Stimulated activated CD8-positive, alpha-beta memory T cell treated with anti-CD3 and anti-CD28 coated beads, Interleukin-2, amount 100 ng/mL, for 48 hours (primary cell): ENCODE measurements around the gene OSBP2.
"Not testable (repeated sequence)": the region's sequence is repeated elsewhere in the genome, so short reads cannot be mapped to it uniquely, and the experiment has no call there.

Experiments
- DNase-seq, 2 donors: peaks; one replicate each; pipeline ENCODE4 v3.0.0-alpha.2; 2020; ENCODE audit warnings: low read depth in 2 of 2

OSBP2 gene

GRCh38 chr22:30694640-30695350, at the start of gene OSBP2:
Gene OSBP2 (plus strand): TSS chr22:30694874. CDS start chr22:30694910, 36 bp downstream.
- DNase-seq, result peak in 1 of 2 donors; percentile 12

DNA sequence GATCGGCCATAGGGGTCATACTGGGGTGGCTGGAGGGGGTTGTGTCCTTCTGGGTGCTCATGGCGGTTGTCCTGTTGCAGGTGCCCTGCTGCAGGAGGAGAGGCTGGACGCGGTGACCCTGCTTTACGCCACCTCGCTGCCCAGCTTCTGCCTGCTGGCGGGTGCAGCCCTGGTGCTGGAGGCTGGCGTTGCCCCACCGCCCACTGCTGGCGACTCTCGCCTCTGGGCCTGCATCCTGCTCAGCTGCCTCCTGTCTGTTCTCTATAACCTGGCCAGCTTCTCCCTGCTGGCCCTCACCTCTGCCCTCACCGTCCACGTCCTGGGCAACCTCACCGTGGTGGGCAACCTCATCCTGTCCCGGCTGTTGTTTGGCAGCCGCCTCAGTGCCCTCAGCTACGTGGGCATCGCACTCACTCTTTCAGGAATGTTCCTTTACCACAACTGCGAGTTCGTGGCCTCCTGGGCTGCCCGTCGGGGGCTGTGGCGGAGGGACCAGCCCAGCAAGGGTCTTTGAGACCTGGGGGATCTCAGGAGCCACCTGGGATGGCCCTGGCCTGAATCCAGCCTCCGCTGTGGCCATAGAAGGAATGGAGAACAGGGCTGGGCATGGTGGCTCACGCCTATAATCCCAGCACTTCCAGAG, 48.0 kb upstream of the OSBP2 start:
- no peak for DNase-seq

DNA sequence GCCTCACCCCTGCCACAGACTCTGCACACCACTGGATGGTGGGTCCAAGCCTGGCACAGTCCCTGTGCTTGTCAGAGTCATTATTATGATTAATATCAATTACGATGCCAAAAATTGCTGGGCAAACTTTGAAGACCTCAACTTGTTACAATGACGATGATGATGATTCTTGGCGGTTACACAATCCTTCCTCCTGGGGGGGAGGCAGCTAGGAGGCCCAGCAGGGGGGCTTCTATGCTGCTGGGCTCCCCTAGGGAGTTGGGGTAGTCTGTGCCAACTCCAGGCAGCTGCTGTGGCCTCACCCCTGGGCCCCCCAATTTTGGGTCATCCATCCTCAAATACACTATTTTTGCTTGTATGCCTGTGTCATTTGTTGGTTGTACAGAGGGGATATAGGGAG, 47.1 kb upstream of the OSBP2 start:
- DNase-seq, result no peak

GRCh38 chr22:30648825-30649224, 45.8 kb upstream of the OSBP2 start:
- no peak for DNase-seq

- DNase-seq, result peak; percentile 81 to 82
Observed at GRCh38 chr22:30649430-30650007, 45.2 kb upstream of the OSBP2 start.

DNA sequence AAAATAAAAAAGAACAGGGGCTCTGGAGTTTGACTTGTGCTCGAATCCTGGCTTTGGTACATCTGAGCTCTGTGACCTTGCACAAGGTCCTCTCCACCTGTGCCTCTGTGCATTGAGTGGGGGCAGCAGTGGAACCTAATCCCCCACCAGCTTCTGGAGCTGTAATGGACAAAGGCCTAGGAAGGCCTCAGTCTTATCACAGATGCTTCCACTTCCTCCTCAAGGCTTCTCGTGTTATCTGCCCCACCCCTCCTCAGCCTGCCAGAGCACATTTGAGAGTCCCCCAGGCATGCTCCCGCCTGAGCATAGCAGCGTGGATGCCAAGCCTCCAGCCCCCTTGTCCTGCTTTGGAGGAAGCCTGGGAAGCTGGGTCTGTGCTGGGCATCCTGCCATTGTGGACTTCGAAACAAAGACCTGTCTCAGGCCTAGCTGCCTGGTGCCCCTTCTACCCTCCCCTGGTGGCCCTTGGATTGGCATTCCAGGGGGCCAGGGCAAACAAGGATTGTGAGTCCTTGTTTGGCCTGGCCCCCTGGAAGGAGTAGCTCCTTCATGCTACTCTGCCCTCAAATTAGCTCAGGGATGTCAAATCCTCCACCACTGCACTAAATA, 44.1 kb upstream of the OSBP2 start:
- no peak for DNase-seq

DNA sequence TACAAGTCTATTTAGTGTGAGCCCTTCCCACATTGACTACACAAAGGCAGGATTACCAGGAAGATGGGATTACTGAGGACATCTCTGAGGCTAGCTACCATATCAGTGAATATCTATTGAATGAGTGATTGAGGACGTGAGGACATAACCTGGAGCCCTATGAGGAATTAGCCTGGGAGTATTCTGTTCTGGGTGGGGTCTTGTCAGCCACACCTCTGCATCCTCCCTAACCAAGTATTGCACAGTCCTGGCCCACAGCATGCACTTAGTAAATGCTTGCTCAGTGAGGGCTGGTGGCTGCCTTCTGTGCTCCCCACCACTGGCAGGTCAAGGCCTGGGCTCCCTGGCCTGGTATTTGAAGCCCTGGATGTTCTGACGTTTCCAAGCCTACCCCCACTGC, 41.8 kb upstream of the OSBP2 start:
- DNase-seq, result no peak

- no peak for DNase-seq
Observed at GRCh38 chr22:30654361-30654760, 40.3 kb upstream of the OSBP2 start.

GRCh38 chr22:30655532-30655931, 39.1 kb upstream of the OSBP2 start:
- no peak for DNase-seq

- no peak for DNase-seq
Observed at GRCh38 chr22:30662040-30662439, 32.6 kb upstream of the OSBP2 start.

GRCh38 chr22:30664798-30665197, 29.9 kb upstream of the OSBP2 start:
- DNase-seq, result no peak

- no peak for DNase-seq
Observed at GRCh38 chr22:30665266-30665665, 29.4 kb upstream of the OSBP2 start.

- no peak for DNase-seq
Observed at GRCh38 chr22:30665786-30666185, 28.9 kb upstream of the OSBP2 start.

- no peak for DNase-seq
Observed at GRCh38 chr22:30667107-30667493, 27.6 kb upstream of the OSBP2 start.

- peak; percentile 93 to 96 for DNase-seq
Observed at GRCh38 chr22:30667494-30668385, 26.9 kb upstream of the OSBP2 start, which contains the start of gene DUSP18. Gene DUSP18 (minus strand): TSS chr22:30667875. CDS start chr22:30664003, 3,872 bp downstream.

DNA sequence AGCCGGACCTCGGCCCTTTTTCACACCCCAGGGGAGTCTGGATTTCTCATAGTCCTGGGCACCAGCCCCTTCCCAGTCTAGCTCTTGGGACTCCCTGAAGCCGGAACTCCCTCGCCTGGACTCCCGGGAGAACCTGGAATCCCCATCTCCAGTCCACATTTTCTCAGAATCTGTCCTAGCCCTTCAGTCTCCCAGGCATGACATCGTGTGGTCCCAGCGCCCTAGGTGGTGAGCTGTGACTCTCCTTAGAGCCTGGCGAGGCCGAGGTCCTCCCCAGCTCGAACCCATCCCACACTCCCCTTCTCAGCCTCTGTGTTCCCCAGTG, 26.3 kb upstream of the OSBP2 start:
- DNase-seq, result no peak

GRCh38 chr22:30671071-30671470, 23.6 kb upstream of the OSBP2 start:
- DNase-seq, result no peak

- no peak for DNase-seq
Observed at GRCh38 chr22:30673136-30673535, 21.5 kb upstream of the OSBP2 start.

GRCh38 chr22:30674482-30674881, 20.2 kb upstream of the OSBP2 start:
- DNase-seq, result no peak

DNA sequence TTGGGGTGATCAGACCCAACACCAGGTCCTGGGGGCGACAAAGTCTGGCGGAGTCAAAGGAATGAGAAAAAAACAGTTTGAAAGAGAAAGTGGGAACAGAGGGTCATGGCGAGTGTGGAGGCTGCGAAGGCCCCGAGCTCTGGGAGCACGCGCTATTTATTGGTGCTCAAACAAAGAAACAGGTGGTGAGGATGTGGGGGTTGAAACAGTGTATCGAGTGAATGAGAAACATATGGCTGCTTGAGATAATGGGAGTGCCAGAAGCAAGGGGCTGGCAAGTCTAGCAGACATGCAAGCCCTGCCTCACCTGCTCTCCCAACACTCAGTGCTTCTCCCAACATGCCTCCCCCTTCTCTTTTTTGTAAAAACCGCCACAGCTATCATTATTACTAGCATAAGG, 19.2 kb upstream of the OSBP2 start:
- DNase-seq, result no peak

GRCh38 chr22:30676565-30676964, 18.1 kb upstream of the OSBP2 start:
- not testable (repeated sequence) for DNase-seq
